ENCODE results near the gene UBE2J2. TPM values are rescaled to one million over a fixed set of nuclear protein-coding genes. Genes with fewer than 3 reads are reported as not detected.

Gene UBE2J2
- total RNA-seq, 1 experiment from 2014 or later = 182 TPM

DNA sequence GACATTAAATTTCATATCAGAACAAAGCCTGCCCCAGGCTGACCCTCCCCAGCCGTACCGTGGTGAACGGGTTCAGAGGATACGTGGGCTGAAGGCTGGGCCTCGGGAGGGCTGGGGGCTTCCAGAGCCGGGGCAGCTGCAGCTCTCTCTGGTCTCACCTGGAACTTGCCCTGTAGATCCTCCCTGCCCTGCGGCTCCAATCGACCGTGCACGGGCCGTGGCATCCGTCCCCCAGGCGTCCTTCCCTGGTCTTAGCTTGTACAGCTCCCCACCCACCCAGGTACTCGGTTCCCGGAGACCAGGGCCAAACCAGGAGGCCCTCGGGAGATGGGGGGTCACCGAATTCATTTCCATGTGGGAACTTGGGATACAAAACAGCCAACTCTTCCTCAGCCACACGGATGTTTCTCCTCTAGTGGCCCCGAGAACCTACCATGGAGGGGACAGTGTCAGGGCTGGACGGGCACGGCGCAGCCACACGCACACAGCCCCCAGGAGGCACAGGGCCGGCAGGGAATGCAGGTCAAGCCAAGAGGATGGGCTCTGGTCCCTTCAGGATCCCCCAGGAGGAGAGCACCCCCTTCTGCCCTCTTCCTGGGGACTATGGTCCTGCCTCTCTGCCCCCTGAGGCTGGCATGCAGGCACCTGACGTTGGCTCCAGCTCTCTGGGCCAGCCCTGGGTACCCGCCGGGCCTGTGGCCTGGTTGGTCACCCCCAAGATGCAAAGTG is 38.5 kb downstream of the UBE2J2 start:
- no peak for ATAC-seq
- intact Hi-C loops (cut with micrococcal nuclease) = loop anchor here (5.0 kb wide), 1 partner anchor 57 kb away; no protein-coding TSS in a partner anchor

DNA sequence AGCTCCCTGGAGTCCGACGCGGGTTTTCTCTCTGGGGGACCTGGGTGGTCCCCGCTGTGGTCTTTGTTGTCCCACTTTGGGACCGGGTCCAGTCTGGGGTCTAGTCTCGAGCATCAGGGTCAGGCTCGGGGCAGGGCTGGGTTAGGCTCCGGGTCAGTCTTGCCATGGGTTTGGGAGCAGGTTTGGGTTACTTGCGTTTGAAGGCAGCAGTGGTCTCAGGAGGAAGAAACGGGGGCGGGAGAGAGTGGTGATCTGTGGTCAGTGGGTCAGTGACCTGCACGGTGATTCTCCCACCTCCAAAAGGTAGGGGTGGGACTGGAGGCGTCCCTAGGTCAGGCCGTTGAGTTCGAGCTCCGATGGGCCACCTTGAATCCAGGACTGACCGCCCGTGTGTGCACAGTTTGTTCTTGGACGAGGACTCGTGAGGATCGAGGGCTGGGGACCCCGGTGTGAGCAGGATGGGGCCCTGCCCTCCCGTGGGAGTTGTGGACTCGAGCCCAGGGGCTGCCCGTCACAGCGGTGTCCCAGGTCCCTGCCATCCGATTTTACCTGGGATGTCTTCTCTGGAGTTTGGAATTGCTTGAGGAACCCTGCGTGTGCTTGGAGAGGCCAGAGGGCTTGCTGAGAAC is 39.4 kb downstream of the UBE2J2 start:
- no TSS peak for BruUV-seq (replicated peaks)
- no peaks in the 10 kb centered on the region for H3K9me3 ChIP-seq (ENCODE audit: low read length)
- TF ChIP-seq EZH2 (IDR thresholded peaks at IDR 0.05; ENCODE audit: low read length, unreplicated experiment) = no peak
- TF ChIP-seq EZH2phosphoT487 (IDR thresholded peaks at IDR 0.05; ENCODE audit: borderline replicate concordance, low read length) = no peak
- TF ChIP-seq, protein P1, sequence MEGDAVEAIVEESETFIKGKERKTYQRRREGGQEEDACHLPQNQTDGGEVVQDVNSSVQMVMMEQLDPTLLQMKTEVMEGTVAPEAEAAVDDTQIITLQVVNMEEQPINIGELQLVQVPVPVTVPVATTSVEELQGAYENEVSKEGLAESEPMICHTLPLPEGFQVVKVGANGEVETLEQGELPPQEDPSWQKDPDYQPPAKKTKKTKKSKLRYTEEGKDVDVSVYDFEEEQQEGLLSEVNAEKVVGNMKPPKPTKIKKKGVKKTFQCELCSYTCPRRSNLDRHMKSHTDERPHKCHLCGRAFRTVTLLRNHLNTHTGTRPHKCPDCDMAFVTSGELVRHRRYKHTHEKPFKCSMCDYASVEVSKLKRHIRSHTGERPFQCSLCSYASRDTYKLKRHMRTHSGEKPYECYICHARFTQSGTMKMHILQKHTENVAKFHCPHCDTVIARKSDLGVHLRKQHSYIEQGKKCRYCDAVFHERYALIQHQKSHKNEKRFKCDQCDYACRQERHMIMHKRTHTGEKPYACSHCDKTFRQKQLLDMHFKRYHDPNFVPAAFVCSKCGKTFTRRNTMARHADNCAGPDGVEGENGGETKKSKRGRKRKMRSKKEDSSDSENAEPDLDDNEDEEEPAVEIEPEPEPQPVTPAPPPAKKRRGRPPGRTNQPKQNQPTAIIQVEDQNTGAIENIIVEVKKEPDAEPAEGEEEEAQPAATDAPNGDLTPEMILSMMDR (conservative IDR thresholded peaks at IDR 0.05; ENCODE audit: low read depth, low read length) = no peak
- POLR2A ChIA-PET (ENCODE audit: unreplicated experiment) = no interaction called here
- no peak overlapping the region for H2AFZ ChIP-seq (ENCODE audit: low read length)
- intact Hi-C loops (cut with micrococcal nuclease) = no loop called here
- H3K9ac ChIP-seq (ENCODE audit: low read length) = peak overlapping the region; percentile 52; the same call in 1 of the 2 replicates
- peaks cover 5% of the 10 kb centered on the region; the same call in 1 of the 2 replicates for H3K36me3 ChIP-seq (ENCODE audit: low read depth, low read length)
- peaks cover 59% of the 10 kb centered on the region for H3K79me2 ChIP-seq (ENCODE audit: low read length)
- ATAC-seq (no peak), DNase-seq (no peak)
- peak overlapping the region; percentile 78 for H3K4me2 ChIP-seq (ENCODE audit: low read length)
- H3K4me3 ChIP-seq (ENCODE audit: low read length) = peak overlapping the region; percentile 65
- H3F3A ChIP-seq (ENCODE audit: low read length, unreplicated experiment) = no peaks in the 10 kb centered on the region
- no peaks in the 10 kb centered on the region for H3K27me3 ChIP-seq (ENCODE audit: low read length)
- H3K4me1 ChIP-seq (ENCODE audit: insufficient read depth, low read length) = peaks cover 63% of the 10 kb centered on the region
- H4K20me1 ChIP-seq (ENCODE audit: low read length) = peaks cover 9% of the 10 kb centered on the region
- H3K27ac ChIP-seq (ENCODE audit: low read length) = no peak overlapping the region
- no peaks in the 10 kb centered on the region for H3K9me2 ChIP-seq (replicated peaks; ENCODE audit: low read length)
- CTCF ChIA-PET = no interaction called here

More for the DNA sequence above, 38.5 kb downstream of the UBE2J2 start:
- Histone ChIP-seq H3K36me3 (ENCODE audit: low read depth, low read length) (no peaks in the 10 kb centered on the region), H4K20me1 (ENCODE audit: low read length) (peaks cover under 1% of the 10 kb centered on the region; the same call in 1 of the 2 replicates), H3K4me1 (ENCODE audit: insufficient read depth, low read length) (peaks cover 66% of the 10 kb centered on the region), H3K27ac (ENCODE audit: low read length) (no peak overlapping the region), H3K4me3 (ENCODE audit: low read length) (no peak overlapping the region), H3K9me2 (replicated peaks; ENCODE audit: low read length) (no peaks in the 10 kb centered on the region), H2AFZ (ENCODE audit: low read length) (no peak overlapping the region), H3K79me2 (ENCODE audit: low read length) (peaks cover 50% of the 10 kb centered on the region), H3K4me2 (ENCODE audit: low read length) (no peak overlapping the region), H3K9ac (ENCODE audit: low read length) (no peak overlapping the region), H3K9me3 (ENCODE audit: low read length) (no peaks in the 10 kb centered on the region), H3F3A (ENCODE audit: low read length, unreplicated experiment) (no peaks in the 10 kb centered on the region), H3K27me3 (ENCODE audit: low read length) (no peaks in the 10 kb centered on the region)
- no peak for DNase-seq
- no peak for TF ChIP-seq EZH2phosphoT487 (IDR thresholded peaks at IDR 0.05; ENCODE audit: borderline replicate concordance, low read length)
- TF ChIP-seq, protein P1 (conservative IDR thresholded peaks at IDR 0.05; ENCODE audit: low read depth, low read length) = no peak
- BruUV-seq (replicated peaks) = no TSS peak
- ChIA-PET POLR2A (ENCODE audit: unreplicated experiment) (no interaction called here), CTCF (no interaction called here)

DNA sequence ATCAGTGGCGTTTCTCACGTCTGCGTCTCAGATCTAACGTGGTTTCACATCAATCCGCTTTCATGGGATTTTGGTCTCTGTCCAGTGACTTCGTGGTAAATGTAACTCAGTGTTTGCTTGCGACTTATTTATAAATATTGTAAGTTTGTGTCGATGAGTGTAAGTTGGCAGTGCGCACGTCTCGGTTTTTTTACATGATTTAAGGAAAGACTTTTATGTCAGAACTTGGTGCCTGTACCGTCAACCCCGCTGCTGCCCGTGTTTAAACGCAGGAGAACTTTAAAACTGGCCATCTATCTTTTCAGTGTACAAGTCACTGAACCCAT is 40.1 kb downstream of the UBE2J2 start:
- Histone ChIP-seq H2AFZ (ENCODE audit: low read length) (no peak overlapping the region), H3K27ac (ENCODE audit: low read length) (peak overlapping the region; percentile 2; the same call in 1 of the 2 replicates), H3K9ac (ENCODE audit: low read length) (peak overlapping the region; percentile 52), H3K27me3 (ENCODE audit: low read length) (no peaks in the 10 kb centered on the region), H3F3A (ENCODE audit: low read length, unreplicated experiment) (no peaks in the 10 kb centered on the region), H3K4me2 (ENCODE audit: low read length) (peak overlapping the region; percentile 78), H3K36me3 (ENCODE audit: low read depth, low read length) (peaks cover 6% of the 10 kb centered on the region), H4K20me1 (ENCODE audit: low read length) (peaks cover 15% of the 10 kb centered on the region), H3K9me3 (ENCODE audit: low read length) (no peaks in the 10 kb centered on the region), H3K79me2 (ENCODE audit: low read length) (peaks cover 66% of the 10 kb centered on the region), H3K9me2 (replicated peaks; ENCODE audit: low read length) (no peaks in the 10 kb centered on the region), H3K4me3 (ENCODE audit: low read length) (peak overlapping the region; percentile 65), H3K4me1 (ENCODE audit: insufficient read depth, low read length) (peaks cover 55% of the 10 kb centered on the region)
- intact Hi-C loops (cut with micrococcal nuclease) = no loop called here
- ChIA-PET CTCF (no interaction called here), POLR2A (ENCODE audit: unreplicated experiment) (no interaction called here)
- ATAC-seq (no peak), DNase-seq (peak; percentile 23)
- BruUV-seq (replicated peaks) = no TSS peak
- TF ChIP-seq EZH2phosphoT487 (IDR thresholded peaks at IDR 0.05; ENCODE audit: borderline replicate concordance, low read length) = no peak
- no peak for TF ChIP-seq EZH2 (IDR thresholded peaks at IDR 0.05; ENCODE audit: low read length, unreplicated experiment)
- TF ChIP-seq, protein P1 (conservative IDR thresholded peaks at IDR 0.05; ENCODE audit: low read depth, low read length) = no peak

Data from PC-3 (cell line).